Measurements from ENCODE around the gene FGR.

The FGR gene

DNA sequence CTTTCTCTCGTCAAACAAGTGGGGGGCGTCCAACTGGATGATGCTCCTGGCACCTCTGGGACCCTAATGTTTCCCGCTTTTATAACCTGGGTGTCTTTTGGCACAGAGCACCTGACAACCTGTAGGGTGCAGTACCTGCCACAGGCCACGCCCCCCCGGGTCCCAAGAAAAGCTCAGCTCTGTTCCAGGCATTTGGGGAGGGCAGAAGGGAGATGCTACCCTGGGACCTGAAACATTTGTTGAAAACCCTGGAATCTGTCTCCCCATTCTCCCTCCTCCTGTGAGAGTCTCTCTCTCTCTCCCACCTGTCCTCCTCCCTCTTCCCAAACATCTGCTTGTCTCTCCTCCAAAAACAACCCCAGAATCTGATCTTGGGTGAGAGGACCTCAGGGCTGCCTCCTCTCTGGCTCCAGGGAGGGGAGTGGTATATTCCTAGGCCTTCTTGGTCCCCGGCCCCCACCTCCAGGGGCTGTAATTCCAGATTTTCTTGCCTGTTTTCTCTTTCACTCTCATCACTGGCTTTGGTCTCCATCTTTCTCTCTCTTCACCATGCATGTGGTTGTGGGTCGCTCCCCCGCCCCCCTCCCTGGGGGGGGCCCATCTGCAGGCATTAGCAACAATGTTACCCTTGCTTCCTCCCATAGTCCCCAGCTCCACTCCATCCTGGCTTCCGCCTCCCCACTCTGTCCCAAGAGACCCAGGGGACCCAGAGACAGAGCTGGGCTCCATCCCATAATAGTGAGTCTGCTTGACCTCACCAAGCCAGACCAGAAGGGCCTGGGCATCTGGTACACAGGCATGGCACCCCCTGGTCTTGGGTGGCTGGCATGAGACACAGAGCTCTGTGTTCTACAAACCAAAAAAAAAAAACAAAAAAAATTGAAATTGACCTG, 35.1 kb downstream of the FGR start:
- DNase-seq = no peak

GRCh38 chr1:27598902-27599528, 36.0 kb downstream of the FGR start:
- no peak for DNase-seq

GRCh38 chr1:27598295-27598687, 36.7 kb downstream of the FGR start:
- DNase-seq = no peak

DNA sequence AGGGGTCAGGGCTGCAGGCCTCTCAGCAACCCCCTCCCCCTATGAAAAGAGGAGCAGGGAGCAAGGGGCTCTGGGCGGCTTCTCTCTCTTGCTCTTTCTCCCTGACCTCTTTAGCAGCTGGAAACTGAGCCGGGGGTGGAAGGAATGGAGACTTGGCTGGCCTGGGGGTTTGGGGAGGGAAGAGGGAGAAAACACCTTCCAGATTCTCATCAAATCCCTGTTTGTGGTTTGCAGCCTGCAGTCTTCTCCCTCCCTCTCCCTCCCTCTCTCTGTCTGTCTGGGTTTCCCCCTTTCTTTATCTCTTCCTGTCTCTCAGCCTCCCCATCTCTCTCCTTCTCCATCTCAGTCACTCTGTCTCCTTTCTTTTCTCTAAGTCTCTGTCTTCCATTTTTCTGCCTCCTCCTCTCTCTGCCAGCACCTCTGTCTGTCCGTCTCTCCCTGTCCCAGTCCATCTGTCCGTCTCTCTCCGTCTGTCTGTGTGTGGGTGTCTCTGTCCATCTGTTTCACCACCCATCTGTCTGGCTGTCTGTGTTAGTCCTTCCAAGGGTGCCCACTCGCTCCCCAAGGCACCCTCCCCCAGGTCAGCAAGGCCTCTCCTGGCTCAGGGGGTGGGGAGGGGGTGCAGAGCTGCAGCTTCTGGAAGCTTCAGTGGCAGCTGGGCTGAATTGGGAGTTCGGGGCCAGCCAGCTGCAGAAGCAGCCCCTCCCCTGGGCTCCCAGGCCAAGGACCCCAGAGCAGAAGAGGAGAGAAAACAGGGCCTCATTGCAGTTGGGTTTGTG, 37.3 kb downstream of the FGR start:
- DNase-seq = no peak

- DNase-seq = no peak
Measured at GRCh38 chr1:27596986-27597385, 38.0 kb downstream of the FGR start.

DNA sequence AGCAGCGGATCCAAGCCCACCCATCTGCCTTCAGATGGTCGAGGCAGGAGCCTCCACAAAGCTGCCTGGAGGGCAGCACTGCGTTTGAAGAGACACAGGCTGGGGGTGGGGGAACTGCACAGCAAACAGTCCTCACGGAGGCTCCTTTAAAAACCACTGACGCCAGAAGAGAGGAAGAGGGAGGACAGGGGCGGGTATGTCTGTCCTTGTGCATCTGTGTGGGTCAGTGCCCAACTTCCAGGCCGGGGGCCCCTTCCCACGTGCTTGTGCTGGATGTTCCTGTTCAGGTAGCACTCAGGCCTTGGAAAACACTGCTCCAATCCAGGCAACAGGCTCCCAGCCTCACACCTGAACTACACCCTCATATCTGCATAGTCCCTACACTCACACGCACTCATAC, 38.7 kb downstream of the FGR start:
- no peak for DNase-seq

DNA sequence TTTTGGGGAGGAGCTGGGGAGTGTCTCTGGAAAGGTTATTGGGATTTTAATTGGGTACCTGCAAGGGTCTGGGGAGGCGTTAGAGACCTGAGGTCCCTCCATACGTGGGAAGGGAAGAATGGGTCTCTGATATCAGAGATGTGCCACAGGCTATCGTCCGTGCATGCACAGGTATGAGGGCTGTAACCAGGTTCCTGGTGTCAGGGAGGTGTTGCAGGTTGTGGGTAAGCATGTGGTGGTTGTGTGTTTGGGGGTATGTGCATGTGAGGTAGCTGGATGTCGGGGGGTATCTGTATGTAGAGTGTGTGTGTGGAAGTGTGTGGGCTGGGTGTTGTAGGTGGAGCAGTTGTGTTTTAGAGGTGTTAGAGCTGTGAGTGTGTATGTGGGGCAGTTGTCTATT, 39.4 kb downstream of the FGR start:
- no peak for DNase-seq

- DNase-seq = no peak
Measured at GRCh38 chr1:27594564-27595510, 40.1 kb downstream of the FGR start.

DNA sequence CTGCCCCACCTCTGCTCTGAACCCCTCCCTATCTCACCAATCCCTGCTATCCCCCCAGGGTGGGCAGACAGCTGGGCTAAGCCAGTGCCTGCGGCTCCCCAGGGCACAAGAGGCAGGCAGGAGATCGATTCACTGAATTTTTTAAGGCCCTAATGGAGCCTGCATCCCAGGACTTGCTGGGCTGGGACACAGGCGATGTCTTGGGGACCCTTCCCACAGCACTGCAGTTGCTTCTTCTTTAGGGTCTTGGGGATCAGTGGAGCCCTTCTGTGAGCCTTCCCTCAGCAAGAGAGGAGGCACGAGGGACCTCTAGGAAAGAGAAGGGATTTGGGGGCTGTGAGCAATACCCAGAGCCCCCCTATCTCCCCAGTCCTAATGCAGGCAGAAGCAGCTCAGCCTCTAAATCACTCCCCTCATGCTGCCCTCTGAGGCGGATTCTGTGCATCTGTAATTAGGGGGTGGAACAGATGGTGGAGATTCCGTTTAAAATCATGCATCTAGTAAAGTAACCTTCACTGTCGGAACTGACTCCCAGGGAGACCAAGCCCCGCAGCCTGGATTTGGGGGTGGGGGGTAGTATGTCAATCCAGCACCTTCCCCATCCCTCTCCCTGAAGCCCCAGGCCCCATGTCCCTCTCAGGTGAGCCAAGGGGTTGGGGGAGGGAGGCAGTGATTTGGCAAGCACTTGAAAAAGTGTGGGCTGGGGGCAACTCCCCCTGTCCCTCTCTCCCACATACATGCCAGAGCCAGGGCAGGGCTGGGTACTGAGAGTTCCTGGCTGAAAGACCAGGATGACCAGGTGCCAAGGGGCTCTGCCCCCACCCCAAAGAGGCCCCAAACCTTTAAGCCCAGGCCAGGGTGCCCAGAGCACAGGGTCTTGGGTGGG, 41.1 kb downstream of the FGR start:
- DNase-seq = no peak

DNA sequence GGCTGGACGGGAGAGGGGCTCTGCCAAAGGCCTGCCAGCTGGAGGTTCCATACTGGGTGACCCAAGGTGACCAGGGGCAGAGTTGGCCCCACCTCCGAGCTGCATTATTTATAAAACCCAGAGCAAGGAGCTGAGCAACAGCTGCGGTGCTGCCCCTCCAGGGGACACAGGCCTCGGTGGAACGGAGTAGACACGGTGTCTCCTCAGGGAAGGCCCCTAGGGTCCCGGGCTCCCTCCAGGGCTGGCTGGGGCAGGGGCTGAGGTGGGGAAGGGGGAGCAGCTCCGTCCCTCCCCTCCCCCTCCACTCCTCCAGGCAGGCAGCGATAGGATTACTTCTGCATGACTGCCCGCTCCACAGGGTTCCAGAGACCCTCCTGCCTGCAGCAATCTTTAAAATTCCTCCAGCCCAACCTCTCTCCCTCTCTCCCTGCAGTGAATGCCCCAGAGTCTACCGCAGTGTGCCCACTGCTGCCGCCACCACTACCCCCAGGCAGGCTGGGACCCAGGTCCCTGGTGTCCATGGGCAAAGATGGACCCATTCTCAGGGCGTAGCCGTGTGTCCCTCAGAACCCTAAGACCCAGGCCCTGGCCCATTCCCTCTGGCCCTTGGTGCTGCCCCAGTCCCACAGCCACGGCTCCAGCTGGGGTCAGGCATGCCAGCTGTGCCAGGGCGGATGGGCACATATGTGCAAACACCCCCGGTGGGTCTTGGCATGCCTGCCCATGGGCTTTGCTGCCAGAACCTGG, 41.9 kb downstream of the FGR start:
- no peak for DNase-seq

DNA sequence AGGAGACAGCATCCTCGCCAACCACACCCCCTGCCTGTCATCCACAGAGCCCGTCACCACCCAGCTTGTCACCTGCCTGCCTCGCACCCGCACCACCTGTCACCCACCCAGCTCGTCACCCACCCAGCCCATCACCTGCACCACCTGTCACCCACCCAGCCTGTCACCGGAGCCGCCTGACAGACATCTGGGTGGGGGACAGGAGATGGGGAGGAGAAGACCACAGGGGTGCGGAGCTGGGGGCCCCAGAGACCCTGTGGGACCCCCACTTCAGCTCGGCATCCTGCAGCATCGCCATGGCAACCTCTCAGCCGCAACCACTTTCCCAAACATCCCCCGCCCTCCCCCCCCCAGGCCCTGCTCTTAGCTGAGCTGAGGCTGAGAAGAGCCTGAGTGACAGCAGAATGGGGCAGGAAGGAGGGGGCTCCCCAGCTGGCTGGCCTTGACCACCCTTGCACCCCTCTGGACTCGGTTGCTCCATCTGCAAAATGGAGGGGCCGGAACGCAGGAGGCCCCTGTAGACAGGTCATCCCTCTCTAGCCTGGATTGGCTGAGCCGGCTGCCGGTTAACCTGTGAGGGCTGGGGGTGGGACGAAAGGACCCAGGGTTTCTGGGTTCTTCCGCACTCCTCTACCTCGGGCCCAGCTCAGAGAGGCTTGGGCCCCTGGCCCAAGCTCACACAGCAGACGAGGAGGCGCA, 42.6 kb downstream of the FGR start:
- no peak for DNase-seq

DNA sequence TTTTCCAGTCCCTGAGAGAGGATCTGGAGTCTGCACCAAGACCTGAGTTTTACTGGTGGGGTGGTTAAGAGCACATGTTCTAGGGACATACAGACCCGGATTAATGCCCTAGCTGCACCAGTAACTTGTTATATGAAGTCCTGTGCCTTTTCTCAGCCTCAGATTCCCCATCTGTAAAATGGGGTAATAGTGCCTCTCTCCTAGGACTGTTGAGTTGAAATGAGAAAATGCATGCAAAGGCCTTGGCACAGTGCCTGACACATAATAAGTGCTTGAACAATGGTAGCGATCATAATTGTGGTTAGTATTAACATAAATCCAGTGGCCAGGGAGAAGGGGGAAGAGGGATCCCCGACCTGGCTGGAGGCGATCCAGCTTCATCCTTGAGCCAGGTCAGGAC, 43.4 kb downstream of the FGR start:
- DNase-seq = no peak

GRCh38 chr1:27590917-27591508, 44.0 kb downstream of the FGR start:
- DNase-seq = no peak

DNA sequence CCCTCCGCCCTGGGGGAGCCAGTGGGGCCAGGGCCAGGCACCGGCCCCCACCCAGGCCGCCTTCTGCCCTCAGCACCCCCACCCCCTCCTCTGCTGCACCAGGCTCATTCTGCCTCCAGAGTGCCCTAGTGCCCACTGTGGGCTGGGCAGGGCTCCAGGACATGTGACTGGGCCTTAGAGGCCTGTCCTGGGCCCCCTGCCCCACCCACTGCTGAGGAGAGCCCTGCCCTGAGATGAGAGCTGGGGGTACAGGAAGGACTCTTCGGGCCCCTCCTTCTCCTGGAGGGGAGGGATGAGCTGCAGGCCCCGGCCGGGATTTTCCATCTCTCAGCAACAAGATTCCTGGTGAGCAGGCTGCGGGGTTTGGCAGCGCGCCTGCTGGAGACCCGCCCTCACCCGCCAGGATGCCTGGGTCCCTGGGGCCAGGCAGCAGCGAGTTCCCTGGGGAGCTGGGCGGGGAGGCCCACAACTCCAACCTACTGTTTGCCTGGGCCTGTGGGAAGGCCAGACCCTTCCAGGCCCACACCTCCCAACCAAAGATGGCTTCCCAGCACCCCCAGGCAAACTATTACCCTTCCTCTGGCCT, 45.1 kb downstream of the FGR start:
- DNase-seq = no peak

DNA sequence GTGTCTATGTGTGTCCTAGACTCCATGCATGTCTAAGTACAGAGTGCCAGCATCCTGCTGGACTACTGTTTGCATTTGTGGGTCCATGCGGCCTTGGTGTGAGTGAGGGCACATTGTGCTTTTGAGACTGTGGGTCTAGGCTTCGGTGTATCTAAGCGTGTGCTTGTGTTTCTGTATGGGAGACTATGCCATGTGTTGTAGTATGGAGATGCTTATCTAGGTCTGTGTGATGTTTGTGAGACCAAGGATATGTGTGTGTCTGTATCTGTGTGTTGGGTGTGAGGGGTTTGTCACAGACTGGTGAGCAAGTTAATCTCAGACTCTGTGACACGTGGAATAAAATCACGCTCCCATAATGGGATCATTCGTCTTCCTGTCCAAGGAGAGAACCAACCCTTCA, 45.5 kb downstream of the FGR start:
- DNase-seq = no peak

DNA sequence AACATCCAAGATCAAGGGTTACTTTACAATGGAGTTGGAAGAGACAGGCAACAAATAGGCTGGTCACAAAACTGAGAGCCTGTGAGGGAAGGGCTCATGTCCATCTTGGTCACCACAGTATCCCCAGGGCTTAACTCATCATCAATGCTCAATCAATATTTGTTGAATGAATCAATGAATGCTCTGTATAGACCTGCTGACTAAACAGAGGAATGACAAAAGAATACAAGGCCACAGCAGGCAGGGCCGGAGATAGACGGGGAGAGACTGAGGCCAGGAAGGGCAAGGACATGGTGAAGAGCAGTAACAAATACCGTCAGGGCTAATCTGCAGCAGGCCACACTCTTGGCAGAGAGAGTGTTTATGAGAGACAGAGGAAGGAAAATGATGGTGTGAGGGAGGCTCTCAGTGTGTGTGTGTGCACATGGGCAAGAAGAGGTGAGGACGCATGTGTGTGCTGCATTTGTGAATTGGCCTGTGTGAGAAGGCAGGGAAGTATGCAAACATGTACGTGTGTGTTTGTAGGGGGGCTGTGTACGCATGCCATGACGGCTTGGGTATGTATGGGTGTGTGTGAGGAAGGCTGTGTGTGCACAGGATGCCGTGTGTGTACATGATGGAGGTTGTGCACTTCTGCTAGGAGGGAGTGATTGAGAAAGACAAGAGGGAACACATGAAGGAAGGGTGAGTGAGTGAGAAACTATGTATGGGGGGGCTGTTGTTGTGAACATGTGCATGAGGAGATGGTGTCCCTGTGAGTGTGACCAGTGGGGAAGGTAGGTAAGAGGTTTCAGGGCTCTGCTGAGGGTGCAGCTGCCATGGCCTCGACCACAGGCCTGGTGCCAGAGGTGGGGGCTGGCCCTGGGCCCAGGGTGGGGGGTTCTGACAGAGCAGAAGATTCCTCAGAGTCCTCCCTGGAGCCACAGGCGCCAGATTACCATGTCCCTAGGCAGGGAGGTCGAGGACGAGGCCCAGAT, 46.4 kb downstream of the FGR start:
- no peak for DNase-seq

- no peak for DNase-seq
Measured at GRCh38 chr1:27585684-27586083, 49.3 kb downstream of the FGR start.

DNA sequence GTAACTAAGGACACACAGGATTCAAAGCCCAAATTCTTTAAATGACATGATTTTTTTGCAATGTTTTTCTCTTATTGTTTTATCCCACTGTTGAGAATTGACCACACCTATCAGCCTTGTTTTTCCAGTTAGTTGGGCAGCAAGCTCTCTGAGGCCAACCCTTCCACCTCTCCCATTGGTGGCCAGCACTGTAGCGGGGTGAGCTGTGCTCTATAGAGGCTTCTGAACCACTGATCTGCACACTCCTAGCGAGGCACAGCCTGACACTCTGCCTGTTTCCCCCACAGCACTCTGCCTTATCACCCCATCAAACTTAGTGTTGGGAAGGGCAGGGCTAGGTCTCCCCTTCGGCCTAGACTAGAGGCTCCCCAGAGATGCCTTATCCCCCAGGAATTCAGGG, 50.5 kb downstream of the FGR start:
- no peak for DNase-seq

Measured in KG1 (cell line).